HG03558 (cell line): ENCODE measurements around the gene MRPS14.
"Not testable (repeated sequence)": the region's sequence is repeated elsewhere in the genome, so short reads cannot be mapped to it uniquely, and the experiment has no call there.

Experiments used
- ATAC-seq: cut with Tn5 transposase; IDR thresholded peaks from one replicate; pipeline ENCODE4 v1.9.1; 2021; ENCODE audit warnings: moderate number of reproducible peaks; ENCODE audit not compliant: unreplicated experiment; ENCODE audit errors: extremely low read depth

The MRPS14 gene

GRCh38 chr1:175024773-175025172 lies 1.5 kb upstream of the MRPS14 start:
- ATAC-seq, result no peak

GRCh38 chr1:175023922-175024242 lies 657 bp upstream of the MRPS14 start:
- not testable (repeated sequence) for ATAC-seq

- ATAC-seq, result no peak
Measured at GRCh38 chr1:175019524-175019923, 3.7 kb downstream of the MRPS14 start.

- ATAC-seq, result no peak
Measured at GRCh38 chr1:175015243-175015642, 8.0 kb downstream of the MRPS14 start.

- ATAC-seq, result no peak
Measured at GRCh38 chr1:175013445-175013844, 9.8 kb downstream of the MRPS14 start.

GRCh38 chr1:175009532-175009931 lies 13.7 kb downstream of the MRPS14 start:
- ATAC-seq, result no peak

- ATAC-seq, result no peak
Measured at GRCh38 chr1:175005085-175005783, 18.0 kb downstream of the MRPS14 start.

- ATAC-seq, result no peak
Measured at GRCh38 chr1:175003521-175003920, 19.7 kb downstream of the MRPS14 start.

GRCh38 chr1:175002910-175003517 lies 20.2 kb downstream of the MRPS14 start:
- no peak for ATAC-seq

- ATAC-seq, result no peak
Measured at GRCh38 chr1:175000697-175001187, 22.5 kb downstream of the MRPS14 start.

GRCh38 chr1:174999936-175000696 lies 23.1 kb downstream of the MRPS14 start, which contains the start of gene CACYBP:
CACYBP (plus strand) TSS chr1:174999947; CDS start chr1:175000181, 234 bp downstream.
- peak; percentile 1 for ATAC-seq

- peak; percentile 57 for ATAC-seq
Measured at GRCh38 chr1:174999216-174999935, 23.8 kb downstream of the MRPS14 start.

GRCh38 chr1:174998569-174999215 lies 24.5 kb downstream of the MRPS14 start:
- no peak for ATAC-seq

- no peak for ATAC-seq
Measured at GRCh38 chr1:174997041-174997440, 26.2 kb downstream of the MRPS14 start.

- ATAC-seq, result no peak
Measured at GRCh38 chr1:174996476-174996875, 26.7 kb downstream of the MRPS14 start.

- ATAC-seq, result no peak
Measured at GRCh38 chr1:174995916-174996315, 27.3 kb downstream of the MRPS14 start.

- ATAC-seq, result no peak
Measured at GRCh38 chr1:174995121-174995520, 28.1 kb downstream of the MRPS14 start.

GRCh38 chr1:174991473-174991872 lies 31.8 kb downstream of the MRPS14 start:
- no peak for ATAC-seq

- no peak for ATAC-seq
Measured at GRCh38 chr1:174990382-174990999, 32.7 kb downstream of the MRPS14 start.
